RWPE1 (cell line): ENCODE results near the gene PLCG1.

Experiments
- CTCF ChIA-PET: fragments of 350-600 bp; sonication (Branson Sonifier 250); formaldehyde crosslinking; extraction: SDS; loops from one replicate; lab custom pipeline; 2021; lab: Yijun Ruan, JAX
- POLR2A ChIA-PET: fragments of 400-600 bp; formaldehyde crosslinking; extraction: SDS; loops from one replicate; lab custom pipeline; 2020; ENCODE audit warnings: antibody characterized with exemption; ENCODE audit not compliant: low non-redundant PET; lab: Yijun Ruan, JAX
- DNase-seq: peaks from one replicate; pipeline ENCODE4 v3.0.0; 2012; ENCODE audit warnings: low spot score
- H3K27ac ChIP-seq: fragments of 450-650 bp; 2 replicates; pipeline ENCODE4 v1.5.1; 2017
- TF ChIP-seq, protein P1 (sequence below): fragments of 450-650 bp; conservative IDR thresholded peaks from 2 replicates; pipeline ENCODE4 v1.5.1; 2017; ENCODE audit warnings: low read depth, mild to moderate bottlenecking

PLCG1 gene

DNA sequence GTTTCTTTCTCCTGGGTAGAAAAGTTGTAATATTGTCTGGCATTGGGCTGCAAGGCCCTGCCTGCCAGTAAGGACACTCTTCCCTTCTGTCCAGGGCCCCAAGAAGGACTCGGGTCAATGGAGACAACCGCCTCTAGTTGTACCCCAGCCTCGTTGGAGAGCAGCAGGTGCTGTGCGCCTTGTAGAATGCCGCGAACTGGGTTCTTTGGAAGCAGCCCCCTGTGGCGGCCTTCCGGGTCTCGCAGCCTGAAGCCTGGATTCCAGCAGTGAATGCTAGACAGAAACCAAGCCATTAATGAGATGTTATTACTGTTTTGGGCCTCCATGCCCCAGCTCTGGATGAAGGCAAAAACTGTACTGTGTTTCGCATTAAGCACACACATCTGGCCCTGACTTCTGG lies 37.0 kb downstream of the PLCG1 start:
- H3K27ac ChIP-seq: peak overlapping the region; percentile 76
- POLR2A ChIA-PET: no interaction called here
- DNase-seq: no peak
- CTCF ChIA-PET: interaction anchor here (0.7 to 3.1 kb wide), 3 partner anchors 15 to 164 kb away, joined by 3 to 96 read pairs (median 21); partner anchors contain the start of genes LPIN3 and PLCG1
- TF ChIP-seq, protein P1, sequence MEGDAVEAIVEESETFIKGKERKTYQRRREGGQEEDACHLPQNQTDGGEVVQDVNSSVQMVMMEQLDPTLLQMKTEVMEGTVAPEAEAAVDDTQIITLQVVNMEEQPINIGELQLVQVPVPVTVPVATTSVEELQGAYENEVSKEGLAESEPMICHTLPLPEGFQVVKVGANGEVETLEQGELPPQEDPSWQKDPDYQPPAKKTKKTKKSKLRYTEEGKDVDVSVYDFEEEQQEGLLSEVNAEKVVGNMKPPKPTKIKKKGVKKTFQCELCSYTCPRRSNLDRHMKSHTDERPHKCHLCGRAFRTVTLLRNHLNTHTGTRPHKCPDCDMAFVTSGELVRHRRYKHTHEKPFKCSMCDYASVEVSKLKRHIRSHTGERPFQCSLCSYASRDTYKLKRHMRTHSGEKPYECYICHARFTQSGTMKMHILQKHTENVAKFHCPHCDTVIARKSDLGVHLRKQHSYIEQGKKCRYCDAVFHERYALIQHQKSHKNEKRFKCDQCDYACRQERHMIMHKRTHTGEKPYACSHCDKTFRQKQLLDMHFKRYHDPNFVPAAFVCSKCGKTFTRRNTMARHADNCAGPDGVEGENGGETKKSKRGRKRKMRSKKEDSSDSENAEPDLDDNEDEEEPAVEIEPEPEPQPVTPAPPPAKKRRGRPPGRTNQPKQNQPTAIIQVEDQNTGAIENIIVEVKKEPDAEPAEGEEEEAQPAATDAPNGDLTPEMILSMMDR: no peak

DNA sequence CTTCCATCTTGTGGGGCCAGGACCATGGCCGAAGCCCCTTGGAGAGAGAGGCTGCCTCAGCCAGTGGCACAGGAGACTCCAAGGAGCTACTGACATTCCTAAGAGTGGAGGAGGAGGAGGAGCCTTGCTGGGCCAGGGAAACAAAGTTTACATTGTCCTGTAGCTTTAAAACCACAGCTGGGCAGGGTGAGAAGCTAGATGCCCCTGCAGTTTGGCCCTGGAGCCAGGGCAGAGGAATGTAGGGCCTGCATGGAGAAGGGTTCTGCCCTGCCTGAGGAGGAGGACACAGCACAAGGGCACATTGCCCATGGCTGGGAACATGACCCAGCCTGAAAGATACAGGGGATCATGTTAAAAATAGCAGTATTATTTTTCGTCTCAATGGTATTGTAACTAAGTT lies 37.4 kb downstream of the PLCG1 start:
- DNase-seq: no peak
- POLR2A ChIA-PET: no interaction called here
- CTCF ChIA-PET: interaction anchor here (0.7 to 2.3 kb wide), 3 partner anchors 14 to 57 kb away, joined by 3 to 21 read pairs (median 3); partner anchors contain the start of gene PLCG1
- TF ChIP-seq, protein P1: no peak
- peak overlapping the region; percentile 76 for H3K27ac ChIP-seq

DNA sequence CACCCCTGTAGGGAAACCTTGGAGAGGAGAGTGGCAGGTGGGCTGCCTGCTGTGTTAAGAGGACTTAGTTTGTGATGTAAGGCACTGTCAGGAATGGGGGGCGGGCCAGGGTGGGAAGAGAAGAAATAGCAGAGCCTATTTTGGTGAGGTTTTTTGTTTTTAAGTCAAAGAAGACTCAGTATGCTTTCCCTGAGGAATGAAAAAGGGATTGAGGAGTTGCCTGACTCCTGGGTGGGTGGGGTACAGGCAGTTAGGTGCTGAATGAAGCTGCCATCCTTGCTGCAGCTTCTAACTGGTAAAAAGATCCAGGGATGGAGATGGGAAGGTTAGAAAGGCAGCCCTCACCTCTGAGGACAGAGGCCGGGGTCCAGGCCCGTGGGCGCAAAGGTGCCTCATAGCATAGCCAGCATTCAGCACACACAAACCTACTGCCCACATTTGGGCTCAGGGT lies 37.9 kb downstream of the PLCG1 start:
- TF ChIP-seq, protein P1: no peak
- DNase-seq: no peak
- peak overlapping the region; percentile 76 for H3K27ac ChIP-seq
- ChIA-PET POLR2A (no interaction called here), CTCF (interaction anchor here (0.9 to 1.0 kb wide), 3 partner anchors 57 to 164 kb away, joined by 3 to 4 read pairs (median 3); no protein-coding TSS in a partner anchor)

DNA sequence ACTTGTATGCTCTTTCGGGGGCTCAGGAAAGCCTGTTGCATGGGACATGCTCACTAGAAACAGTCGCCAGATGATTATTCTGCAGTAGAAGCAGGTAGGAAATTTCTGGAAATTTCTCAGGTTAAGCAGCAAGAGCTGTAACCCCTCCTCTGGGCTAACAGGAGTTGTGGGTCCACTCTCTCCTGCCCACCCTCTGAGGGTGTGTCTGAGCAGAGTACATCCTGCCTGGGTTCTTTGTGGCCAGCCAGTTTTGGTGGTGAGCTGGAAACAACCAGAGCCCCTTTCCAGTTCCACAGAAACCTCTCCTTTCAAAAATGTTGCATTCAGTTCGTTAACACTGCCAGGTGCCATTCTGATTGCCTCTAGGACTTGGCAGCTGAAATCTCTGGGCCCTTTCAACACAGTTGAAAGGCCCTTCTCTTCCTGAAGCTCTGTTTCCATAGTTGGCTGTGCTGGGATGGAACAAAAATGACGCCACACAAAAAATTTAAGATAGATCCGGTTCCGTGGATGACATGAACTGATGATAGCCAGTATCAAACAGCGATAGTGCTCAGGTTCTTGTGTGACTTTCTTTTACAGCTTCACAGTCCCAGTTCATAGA lies 38.5 kb downstream of the PLCG1 start:
- POLR2A ChIA-PET: no interaction called here
- DNase-seq: no peak
- TF ChIP-seq, protein P1: no peak
- CTCF ChIA-PET: interaction anchor here (0.9 to 1.0 kb wide), 4 partner anchors 56 to 165 kb away, joined by 3 to 7 read pairs (median 4); partner anchors contain the start of gene LPIN3
- H3K27ac ChIP-seq: peak overlapping the region; percentile 76

DNA sequence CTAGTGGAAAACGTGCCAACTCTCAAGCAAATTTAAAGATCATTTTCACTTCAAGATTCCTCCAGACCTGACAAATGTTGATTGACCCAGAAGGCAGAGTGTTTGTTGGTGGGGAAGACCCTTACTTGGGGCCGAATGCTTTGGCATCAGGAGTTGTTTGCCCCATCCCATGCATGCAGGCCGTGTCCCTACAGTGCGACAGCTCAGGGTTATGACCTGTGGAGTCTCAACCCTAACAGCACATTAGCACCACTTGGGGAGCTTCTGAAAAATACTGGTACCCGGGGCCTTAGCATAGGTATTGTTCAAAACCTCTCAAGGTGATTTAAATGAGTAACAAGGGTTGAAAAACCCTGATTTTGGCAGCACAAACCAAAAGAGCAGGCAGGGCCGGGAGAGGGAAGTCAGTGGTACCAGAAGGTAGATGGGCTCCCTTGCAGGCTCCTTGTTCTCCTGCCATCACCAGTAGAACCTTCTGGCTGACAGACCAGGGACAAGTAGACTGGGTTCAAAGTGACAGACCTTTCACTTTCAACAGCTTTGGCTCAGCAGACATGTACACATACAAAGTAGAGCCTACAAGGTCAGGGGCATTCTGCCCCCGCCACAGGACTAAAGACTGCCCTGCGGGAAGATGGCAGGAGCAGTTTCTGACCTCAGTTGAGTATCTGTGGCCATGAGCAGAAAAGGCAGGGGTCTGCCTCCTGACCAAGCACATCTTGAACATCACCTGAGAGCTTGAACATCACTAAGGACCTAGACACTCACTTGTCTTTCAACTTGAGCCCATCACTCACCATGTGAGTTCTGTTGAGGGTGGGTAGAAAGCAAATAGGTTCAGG lies 39.6 kb downstream of the PLCG1 start:
- peak overlapping the region; percentile 85 for H3K27ac ChIP-seq
- TF ChIP-seq, protein P1: no peak
- DNase-seq: no peak
- POLR2A ChIA-PET: no interaction called here
- CTCF ChIA-PET: interaction anchor here (1.6 kb wide), 1 partner anchor 163 kb away, joined by 12 read pairs; the partner anchor contains the start of gene LPIN3

DNA sequence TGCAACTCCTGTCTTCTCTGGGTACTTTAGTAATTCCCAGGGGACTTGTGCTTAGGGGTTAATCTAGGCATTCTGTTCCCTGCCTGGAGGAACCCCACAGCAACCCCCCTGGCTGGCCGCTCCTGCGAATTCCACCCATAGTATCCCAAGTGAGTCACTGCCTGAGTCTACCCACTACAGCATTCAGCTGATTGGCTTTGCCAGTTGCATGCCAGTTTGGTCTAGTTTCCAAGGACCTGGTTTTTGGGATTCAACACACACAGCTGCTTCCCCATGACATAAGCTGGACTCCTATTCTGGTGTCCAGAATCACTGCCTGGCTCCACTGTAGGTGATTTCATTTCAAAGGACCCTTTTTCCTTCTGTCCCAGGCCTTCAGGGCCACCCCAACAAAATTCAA lies 40.3 kb downstream of the PLCG1 start:
- peak overlapping the region; percentile 85 for H3K27ac ChIP-seq
- POLR2A ChIA-PET: no interaction called here
- peak; percentile 99 for DNase-seq
- TF ChIP-seq, protein P1: no peak
- CTCF ChIA-PET: interaction anchor here (1.6 kb wide), 1 partner anchor 162 kb away, joined by 12 read pairs; the partner anchor contains the start of gene LPIN3
